GM23338 (cell line): ENCODE data around the gene CACNA2D4.

Experiments used
- CREB1 ChIP-seq: fragments of 250-450 bp; sonication (Bioruptor Pico); IDR thresholded peaks from 2 replicates; pipeline ENCODE4 v1.5.0; 2020; ENCODE audit warnings: low read depth, mild to moderate bottlenecking, moderate library complexity
- EZH2 ChIP-seq: fragments of 200-600 bp; sonication (generic); IDR thresholded peaks from one replicate; pipeline ENCODE4 v1.8.0; 2017; ENCODE audit warnings: antibody characterized with exemption, mild to moderate bottlenecking, low read depth; ENCODE audit not compliant: unreplicated experiment
- EZH2phosphoT487 ChIP-seq: fragments of 200-600 bp; sonication (generic); IDR thresholded peaks from one replicate; pipeline ENCODE4 v1.8.1; 2018; ENCODE audit warnings: antibody characterized with exemption; ENCODE audit not compliant: unreplicated experiment
- JUNB ChIP-seq: IDR thresholded peaks from one replicate; pipeline ENCODE4 v1.6.1; 2016; ENCODE audit warnings: antibody characterized with exemption; ENCODE audit not compliant: unreplicated experiment
- NANOG ChIP-seq: IDR thresholded peaks from 2 replicates; pipeline ENCODE4 v1.6.1; 2016; ENCODE audit warnings: antibody characterized with exemption, borderline replicate concordance
- POLR2AphosphoS5 ChIP-seq: IDR thresholded peaks from 2 replicates; pipeline ENCODE4 v1.6.1; 2016; ENCODE audit warnings: antibody characterized with exemption, low read depth
- ZNF331 ChIP-seq: fragments of 250-450 bp; sonication (Bioruptor Pico); IDR thresholded peaks from 2 replicates; pipeline ENCODE4 v1.5.0; 2020; ENCODE audit warnings: low read depth, mild to moderate bottlenecking, moderate library complexity
- TF ChIP-seq, protein P1 (sequence below), 2 experiments: fragments of 200-600 bp in 1 of 2; sonication (generic) in 1 of 2; conservative IDR thresholded peaks; 2 replicates each; pipeline versions ENCODE4 v1.5.1 to v1.6.1; 2016 to 2017; ENCODE audit warnings: antibody characterized with exemption in 2 of 2, low read depth in 2 of 2, mild to moderate bottlenecking in 2 of 2, moderate library complexity in 1 of 2
- TF ChIP-seq, protein P2 (sequence below): IDR thresholded peaks from one replicate; pipeline ENCODE4 v1.6.1; 2018; ENCODE audit warnings: antibody characterized with exemption; ENCODE audit not compliant: unreplicated experiment
- TF ChIP-seq, protein P3 (sequence below): fragments of 250-450 bp; sonication (Bioruptor Pico); IDR thresholded peaks from 2 replicates; pipeline ENCODE4 v1.5.0; 2020; ENCODE audit warnings: mild to moderate bottlenecking, moderate library complexity

DNA sequence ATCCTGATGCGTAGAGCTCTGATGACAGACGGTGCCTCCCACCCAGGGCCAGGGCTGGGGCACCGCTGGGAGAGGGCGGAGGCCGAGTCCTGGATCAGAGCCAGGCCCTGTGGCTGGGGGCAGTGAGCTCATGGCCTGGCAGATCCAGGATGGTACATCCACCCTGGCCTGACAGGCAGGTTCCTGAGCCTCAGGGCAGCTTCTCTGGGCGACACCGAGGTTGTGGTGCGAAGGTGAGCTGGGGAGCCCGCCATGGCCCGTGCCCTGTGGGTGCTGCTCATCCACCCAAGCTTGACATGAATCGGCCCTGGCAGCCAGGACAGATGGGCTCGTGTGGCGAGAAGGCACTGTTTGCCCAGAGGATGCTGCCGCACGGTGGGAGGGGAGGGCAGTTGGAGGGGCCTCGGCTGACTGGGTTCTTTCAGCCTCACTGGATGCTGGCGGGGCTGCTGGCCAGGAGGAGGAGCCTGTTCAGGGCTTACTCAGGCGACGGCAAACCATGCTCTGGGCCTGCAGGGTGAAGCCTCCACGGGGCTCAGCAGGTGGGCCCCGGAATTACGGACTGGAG lies 81.5 kb downstream of the CACNA2D4 start:
- no peak for TF ChIP-seq NANOG
- TF ChIP-seq, protein P1, sequence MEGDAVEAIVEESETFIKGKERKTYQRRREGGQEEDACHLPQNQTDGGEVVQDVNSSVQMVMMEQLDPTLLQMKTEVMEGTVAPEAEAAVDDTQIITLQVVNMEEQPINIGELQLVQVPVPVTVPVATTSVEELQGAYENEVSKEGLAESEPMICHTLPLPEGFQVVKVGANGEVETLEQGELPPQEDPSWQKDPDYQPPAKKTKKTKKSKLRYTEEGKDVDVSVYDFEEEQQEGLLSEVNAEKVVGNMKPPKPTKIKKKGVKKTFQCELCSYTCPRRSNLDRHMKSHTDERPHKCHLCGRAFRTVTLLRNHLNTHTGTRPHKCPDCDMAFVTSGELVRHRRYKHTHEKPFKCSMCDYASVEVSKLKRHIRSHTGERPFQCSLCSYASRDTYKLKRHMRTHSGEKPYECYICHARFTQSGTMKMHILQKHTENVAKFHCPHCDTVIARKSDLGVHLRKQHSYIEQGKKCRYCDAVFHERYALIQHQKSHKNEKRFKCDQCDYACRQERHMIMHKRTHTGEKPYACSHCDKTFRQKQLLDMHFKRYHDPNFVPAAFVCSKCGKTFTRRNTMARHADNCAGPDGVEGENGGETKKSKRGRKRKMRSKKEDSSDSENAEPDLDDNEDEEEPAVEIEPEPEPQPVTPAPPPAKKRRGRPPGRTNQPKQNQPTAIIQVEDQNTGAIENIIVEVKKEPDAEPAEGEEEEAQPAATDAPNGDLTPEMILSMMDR (conservative IDR thresholded peaks at IDR 0.05; ENCODE audit: low read depth in 2 of 2): no peak
- TF ChIP-seq JUNB: no peak
- TF ChIP-seq, protein P2, sequence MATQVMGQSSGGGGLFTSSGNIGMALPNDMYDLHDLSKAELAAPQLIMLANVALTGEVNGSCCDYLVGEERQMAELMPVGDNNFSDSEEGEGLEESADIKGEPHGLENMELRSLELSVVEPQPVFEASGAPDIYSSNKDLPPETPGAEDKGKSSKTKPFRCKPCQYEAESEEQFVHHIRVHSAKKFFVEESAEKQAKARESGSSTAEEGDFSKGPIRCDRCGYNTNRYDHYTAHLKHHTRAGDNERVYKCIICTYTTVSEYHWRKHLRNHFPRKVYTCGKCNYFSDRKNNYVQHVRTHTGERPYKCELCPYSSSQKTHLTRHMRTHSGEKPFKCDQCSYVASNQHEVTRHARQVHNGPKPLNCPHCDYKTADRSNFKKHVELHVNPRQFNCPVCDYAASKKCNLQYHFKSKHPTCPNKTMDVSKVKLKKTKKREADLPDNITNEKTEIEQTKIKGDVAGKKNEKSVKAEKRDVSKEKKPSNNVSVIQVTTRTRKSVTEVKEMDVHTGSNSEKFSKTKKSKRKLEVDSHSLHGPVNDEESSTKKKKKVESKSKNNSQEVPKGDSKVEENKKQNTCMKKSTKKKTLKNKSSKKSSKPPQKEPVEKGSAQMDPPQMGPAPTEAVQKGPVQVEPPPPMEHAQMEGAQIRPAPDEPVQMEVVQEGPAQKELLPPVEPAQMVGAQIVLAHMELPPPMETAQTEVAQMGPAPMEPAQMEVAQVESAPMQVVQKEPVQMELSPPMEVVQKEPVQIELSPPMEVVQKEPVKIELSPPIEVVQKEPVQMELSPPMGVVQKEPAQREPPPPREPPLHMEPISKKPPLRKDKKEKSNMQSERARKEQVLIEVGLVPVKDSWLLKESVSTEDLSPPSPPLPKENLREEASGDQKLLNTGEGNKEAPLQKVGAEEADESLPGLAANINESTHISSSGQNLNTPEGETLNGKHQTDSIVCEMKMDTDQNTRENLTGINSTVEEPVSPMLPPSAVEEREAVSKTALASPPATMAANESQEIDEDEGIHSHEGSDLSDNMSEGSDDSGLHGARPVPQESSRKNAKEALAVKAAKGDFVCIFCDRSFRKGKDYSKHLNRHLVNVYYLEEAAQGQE: no peak
- no peak for TF ChIP-seq POLR2AphosphoS5
- no peak for TF ChIP-seq EZH2phosphoT487
- TF ChIP-seq EZH2: no peak
- TF ChIP-seq, protein P3, sequence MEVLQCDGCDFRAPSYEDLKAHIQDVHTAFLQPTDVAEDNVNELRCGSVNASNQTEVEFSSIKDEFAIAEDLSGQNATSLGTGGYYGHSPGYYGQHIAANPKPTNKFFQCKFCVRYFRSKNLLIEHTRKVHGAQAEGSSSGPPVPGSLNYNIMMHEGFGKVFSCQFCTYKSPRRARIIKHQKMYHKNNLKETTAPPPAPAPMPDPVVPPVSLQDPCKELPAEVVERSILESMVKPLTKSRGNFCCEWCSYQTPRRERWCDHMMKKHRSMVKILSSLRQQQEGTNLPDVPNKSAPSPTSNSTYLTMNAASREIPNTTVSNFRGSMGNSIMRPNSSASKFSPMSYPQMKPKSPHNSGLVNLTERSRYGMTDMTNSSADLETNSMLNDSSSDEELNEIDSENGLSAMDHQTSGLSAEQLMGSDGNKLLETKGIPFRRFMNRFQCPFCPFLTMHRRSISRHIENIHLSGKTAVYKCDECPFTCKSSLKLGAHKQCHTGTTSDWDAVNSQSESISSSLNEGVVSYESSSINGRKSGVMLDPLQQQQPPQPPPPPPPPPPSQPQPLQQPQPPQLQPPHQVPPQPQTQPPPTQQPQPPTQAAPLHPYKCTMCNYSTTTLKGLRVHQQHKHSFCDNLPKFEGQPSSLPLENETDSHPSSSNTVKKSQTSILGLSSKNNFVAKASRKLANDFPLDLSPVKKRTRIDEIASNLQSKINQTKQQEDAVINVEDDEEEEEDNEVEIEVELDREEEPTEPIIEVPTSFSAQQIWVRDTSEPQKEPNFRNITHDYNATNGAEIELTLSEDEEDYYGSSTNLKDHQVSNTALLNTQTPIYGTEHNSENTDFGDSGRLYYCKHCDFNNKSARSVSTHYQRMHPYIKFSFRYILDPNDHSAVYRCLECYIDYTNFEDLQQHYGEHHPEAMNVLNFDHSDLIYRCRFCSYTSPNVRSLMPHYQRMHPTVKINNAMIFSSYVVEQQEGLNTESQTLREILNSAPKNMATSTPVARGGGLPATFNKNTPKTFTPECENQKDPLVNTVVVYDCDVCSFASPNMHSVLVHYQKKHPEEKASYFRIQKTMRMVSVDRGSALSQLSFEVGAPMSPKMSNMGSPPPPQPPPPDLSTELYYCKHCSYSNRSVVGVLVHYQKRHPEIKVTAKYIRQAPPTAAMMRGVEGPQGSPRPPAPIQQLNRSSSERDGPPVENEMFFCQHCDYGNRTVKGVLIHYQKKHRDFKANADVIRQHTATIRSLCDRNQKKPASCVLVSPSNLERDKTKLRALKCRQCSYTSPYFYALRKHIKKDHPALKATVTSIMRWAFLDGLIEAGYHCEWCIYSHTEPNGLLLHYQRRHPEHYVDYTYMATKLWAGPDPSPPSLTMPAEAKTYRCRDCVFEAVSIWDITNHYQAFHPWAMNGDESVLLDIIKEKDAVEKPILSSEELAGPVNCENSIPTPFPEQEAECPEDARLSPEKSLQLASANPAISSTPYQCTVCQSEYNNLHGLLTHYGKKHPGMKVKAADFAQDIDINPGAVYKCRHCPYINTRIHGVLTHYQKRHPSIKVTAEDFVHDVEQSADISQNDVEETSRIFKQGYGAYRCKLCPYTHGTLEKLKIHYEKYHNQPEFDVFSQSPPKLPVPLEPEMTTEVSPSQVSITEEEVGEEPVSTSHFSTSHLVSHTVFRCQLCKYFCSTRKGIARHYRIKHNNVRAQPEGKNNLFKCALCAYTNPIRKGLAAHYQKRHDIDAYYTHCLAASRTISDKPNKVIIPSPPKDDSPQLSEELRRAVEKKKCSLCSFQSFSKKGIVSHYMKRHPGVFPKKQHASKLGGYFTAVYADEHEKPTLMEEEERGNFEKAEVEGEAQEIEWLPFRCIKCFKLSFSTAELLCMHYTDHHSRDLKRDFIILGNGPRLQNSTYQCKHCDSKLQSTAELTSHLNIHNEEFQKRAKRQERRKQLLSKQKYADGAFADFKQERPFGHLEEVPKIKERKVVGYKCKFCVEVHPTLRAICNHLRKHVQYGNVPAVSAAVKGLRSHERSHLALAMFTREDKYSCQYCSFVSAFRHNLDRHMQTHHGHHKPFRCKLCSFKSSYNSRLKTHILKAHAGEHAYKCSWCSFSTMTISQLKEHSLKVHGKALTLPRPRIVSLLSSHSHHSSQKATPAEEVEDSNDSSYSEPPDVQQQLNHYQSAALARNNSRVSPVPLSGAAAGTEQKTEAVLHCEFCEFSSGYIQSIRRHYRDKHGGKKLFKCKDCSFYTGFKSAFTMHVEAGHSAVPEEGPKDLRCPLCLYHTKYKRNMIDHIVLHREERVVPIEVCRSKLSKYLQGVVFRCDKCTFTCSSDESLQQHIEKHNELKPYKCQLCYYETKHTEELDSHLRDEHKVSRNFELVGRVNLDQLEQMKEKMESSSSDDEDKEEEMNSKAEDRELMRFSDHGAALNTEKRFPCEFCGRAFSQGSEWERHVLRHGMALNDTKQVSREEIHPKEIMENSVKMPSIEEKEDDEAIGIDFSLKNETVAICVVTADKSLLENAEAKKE (CRISPR knock-in tag): no peak
- TF ChIP-seq ZNF331 (CRISPR knock-in tag): no peak
- no peak for TF ChIP-seq CREB1 (CRISPR knock-in tag)
